ENCODE data around the gene MAD1L1.

- TF ChIP-seq CTCF (IDR thresholded peaks at IDR 0.05; ENCODE audit: insufficient read depth, low read depth, low read length) (no peak), EZH2 (IDR thresholded peaks at IDR 0.05; ENCODE audit: insufficient read depth, low read length) (no peak)
Measured at GRCh38 chr7:1902231-1902855, 330.4 kb downstream of the MAD1L1 start.
